IMR-90 (cell line): Measurements from ENCODE around the gene THAP9. TPM values are rescaled to one million over a fixed set of nuclear protein-coding genes. Genes with fewer than 3 reads are reported as not detected.

Experiments
- ATAC-seq: fragments of 200-7000 bp; cut with Tn5 transposase; 2 replicates; pipeline ENCODE4 v1.9.1; 2020; ENCODE audit warnings: low read depth, mild to moderate bottlenecking, moderate library complexity
- BruUV-seq: library from RNA; stranded (reverse); fragments of 400-500 nt; replicated peaks from 2 replicates; lab custom pipeline; 2021; lab: Mats Ljungman, UMichigan
- CTCF ChIA-PET: fragments of 300-600 bp; formaldehyde crosslinking; extraction: SDS; loops from one replicate; lab custom pipeline; 2021; ENCODE audit warnings: antibody characterized with exemption; lab: Yijun Ruan, JAX
- POLR2A ChIA-PET: fragments of 300-600 bp; sonication (Branson Sonifier 250); formaldehyde crosslinking; loops from one replicate; lab custom pipeline; 2022; ENCODE audit warnings: antibody characterized with exemption; ENCODE audit not compliant: unreplicated experiment; lab: Charles Lee
- DNase-seq: peaks from one replicate; pipeline ENCODE4 v3.0.0; 2013
- H2AFZ ChIP-seq: replicated peaks from 2 replicates; pipeline ENCODE3; 2013; ENCODE audit warnings: low read length, mild to moderate bottlenecking; ENCODE audit not compliant: poor library complexity
- H2AK5ac ChIP-seq: 2 replicates; pipeline ENCODE4 v1.6.1; 2013; ENCODE audit warnings: low read depth, low read length, inconsistent platforms
- H2AK9ac ChIP-seq: replicated peaks from 2 replicates; pipeline ENCODE3; 2013; ENCODE audit warnings: mild to moderate bottlenecking, low read depth, low read length, moderate library complexity; ENCODE audit not compliant: poor library complexity
- H2BK120ac ChIP-seq: 2 replicates; pipeline ENCODE4 v1.6.1; 2013; ENCODE audit warnings: low read depth, low read length, inconsistent platforms
- H2BK15ac ChIP-seq: 3 replicates; pipeline ENCODE4 v1.6.1; 2013; ENCODE audit warnings: low read depth, low read length, inconsistent platforms
- H2BK20ac ChIP-seq: 2 replicates; pipeline ENCODE4 v1.6.1; 2013; ENCODE audit warnings: low read depth, mild to moderate bottlenecking, inconsistent platforms, low read length, moderate library complexity
- H2BK5ac ChIP-seq: 2 replicates; pipeline ENCODE4 v1.6.1; 2013; ENCODE audit warnings: mild to moderate bottlenecking, low read depth, low read length, inconsistent platforms; ENCODE audit not compliant: poor library complexity, severe bottlenecking
- H3K14ac ChIP-seq: replicated peaks from 2 replicates; pipeline ENCODE4 v1.6.1; 2013; ENCODE audit warnings: low read depth, low read length, inconsistent platforms
- H3K18ac ChIP-seq: 2 replicates; pipeline ENCODE4 v1.6.1; 2013; ENCODE audit warnings: low read depth, low read length, control low read depth
- H3K23ac ChIP-seq: 2 replicates; pipeline ENCODE4 v1.6.1; 2013; ENCODE audit warnings: low read depth, low read length, inconsistent platforms
- H3K27ac ChIP-seq: 2 replicates; pipeline ENCODE4 v1.5.1; 2013; ENCODE audit warnings: mild to moderate bottlenecking, control low read depth, low read length; ENCODE audit not compliant: insufficient read depth
- H3K27me3 ChIP-seq: 2 replicates; pipeline ENCODE4 v1.6.1; 2013; ENCODE audit warnings: low read length; ENCODE audit not compliant: control insufficient read depth, insufficient read depth
- H3K36me3 ChIP-seq: 2 replicates; pipeline ENCODE4 v1.6.1; 2013; ENCODE audit warnings: low read length, mixed read lengths; ENCODE audit not compliant: control insufficient read depth, insufficient read depth
- H3K4ac ChIP-seq: 2 replicates; pipeline ENCODE4 v1.6.1; 2013; ENCODE audit warnings: low read depth, low read length, inconsistent platforms
- H3K4me1 ChIP-seq: 2 replicates; pipeline ENCODE4 v1.6.1; 2013; ENCODE audit warnings: low read length, mixed read lengths; ENCODE audit not compliant: control insufficient read depth, insufficient read depth
- H3K4me2 ChIP-seq: 2 replicates; pipeline ENCODE4 v1.6.1; 2013; ENCODE audit warnings: low read depth, mild to moderate bottlenecking, control low read depth, low read length, moderate library complexity
- H3K4me3 ChIP-seq: 2 replicates; pipeline ENCODE4 v1.5.1; 2013; ENCODE audit warnings: low read depth, mild to moderate bottlenecking, control low read depth, low read length, moderate library complexity; ENCODE audit not compliant: insufficient read depth
- H3K56ac ChIP-seq: 2 replicates; pipeline ENCODE4 v1.6.1; 2013; ENCODE audit warnings: low read length, inconsistent platforms; ENCODE audit not compliant: insufficient read depth; ENCODE audit errors: extremely low read depth
- H3K79me1 ChIP-seq, 2 experiments: 2 replicates each; pipeline ENCODE4 v1.6.1; 2013; ENCODE audit warnings: low read length in 2 of 2, inconsistent platforms in 1 of 2, low read depth in 1 of 2
- H3K9ac ChIP-seq: 2 replicates; pipeline ENCODE4 v1.6.1; 2013; ENCODE audit warnings: low read depth, low read length, control low read depth
- H3K9me1 ChIP-seq: 2 replicates; pipeline ENCODE4 v1.6.1; 2013; ENCODE audit warnings: low read length, inconsistent platforms; ENCODE audit not compliant: insufficient read depth
- H3K9me3 ChIP-seq: 2 replicates; pipeline ENCODE4 v1.6.1; 2013; ENCODE audit warnings: low read length; ENCODE audit not compliant: control insufficient read depth, insufficient read depth
- H4K20me1 ChIP-seq: 2 replicates; pipeline ENCODE4 v1.6.1; 2013; ENCODE audit warnings: low read length, inconsistent platforms; ENCODE audit not compliant: insufficient read depth
- H4K5ac ChIP-seq: 2 replicates; pipeline ENCODE4 v1.6.1; 2013; ENCODE audit warnings: mild to moderate bottlenecking, low read depth, low read length, control low read depth
- H4K8ac ChIP-seq, 2 experiments: 2 replicates each; pipeline ENCODE4 v1.6.1; 2013; ENCODE audit warnings: low read depth in 2 of 2, low read length in 2 of 2, control low read depth in 1 of 2, inconsistent platforms in 1 of 2
- H4K91ac ChIP-seq: 2 replicates; pipeline ENCODE4 v1.6.1; 2013; ENCODE audit warnings: low read depth, low read length, inconsistent platforms; ENCODE audit not compliant: insufficient read depth
- BHLHE40 ChIP-seq: fragments of 150-350 bp; IDR thresholded peaks from 2 replicates; pipeline ENCODE4 v1.6.1; 2016; ENCODE audit warnings: mild to moderate bottlenecking, low read depth, low read length
- CEBPB ChIP-seq: IDR thresholded peaks from 2 replicates; pipeline ENCODE4 v1.6.1; 2012; ENCODE audit warnings: low read depth, low read length, improper control_type of control experiment
- CHD1 ChIP-seq: IDR thresholded peaks from 2 replicates; pipeline ENCODE4 v1.6.1; 2012; ENCODE audit warnings: low read depth, low read length, improper control_type of control experiment
- CTCF ChIP-seq: conservative IDR thresholded peaks from 2 replicates; pipeline ENCODE4 v1.5.1; 2012; ENCODE audit warnings: mild to moderate bottlenecking, low read depth, low read length, improper control_type of control experiment
- ELK1 ChIP-seq: fragments of 150-350 bp; IDR thresholded peaks from 2 replicates; pipeline ENCODE4 v1.6.1; 2016; ENCODE audit warnings: low read depth, mild to moderate bottlenecking, low read length, moderate library complexity, borderline replicate concordance
- FOS ChIP-seq: fragments of 150-350 bp; IDR thresholded peaks from 2 replicates; pipeline ENCODE4 v1.6.1; 2016; ENCODE audit warnings: low read depth, low read length
- MAFK ChIP-seq: IDR thresholded peaks from 2 replicates; pipeline ENCODE4 v1.6.1; 2012; ENCODE audit warnings: low read depth, low read length, improper control_type of control experiment
- MAZ ChIP-seq: IDR thresholded peaks from 2 replicates; pipeline ENCODE4 v1.6.1; 2012; ENCODE audit warnings: low read depth, mild to moderate bottlenecking, low read length, improper control_type of control experiment, moderate library complexity, borderline replicate concordance
- MXI1 ChIP-seq: IDR thresholded peaks from 2 replicates; pipeline ENCODE4 v1.6.1; 2012; ENCODE audit warnings: low read depth, mild to moderate bottlenecking, low read length, moderate library complexity, borderline replicate concordance
- POLR2A ChIP-seq: IDR thresholded peaks from 2 replicates; pipeline ENCODE4 v1.6.1; 2012; ENCODE audit warnings: mild to moderate bottlenecking, low read depth, low read length
- RCOR1 ChIP-seq: IDR thresholded peaks from 2 replicates; pipeline ENCODE4 v1.6.1; 2012; ENCODE audit warnings: mild to moderate bottlenecking, low read length, improper control_type of control experiment; ENCODE audit not compliant: insufficient replicate concordance
- RFX5 ChIP-seq: IDR thresholded peaks from 2 replicates; pipeline ENCODE4 v1.8.0; 2012; ENCODE audit warnings: low read depth, mild to moderate bottlenecking, low read length, moderate library complexity
- SMC3 ChIP-seq: fragments of 150-350 bp; IDR thresholded peaks from 2 replicates; pipeline ENCODE4 v1.6.1; 2016; ENCODE audit warnings: low read depth, mild to moderate bottlenecking, antibody characterized with exemption, low read length, moderate library complexity
- USF2 ChIP-seq: fragments of 150-350 bp; IDR thresholded peaks from 2 replicates; pipeline ENCODE4 v1.6.1; 2017; ENCODE audit warnings: mild to moderate bottlenecking, antibody characterized with exemption, low read length, low read depth
- WGBS, 2 experiments: methylation state at CpG; one replicate each; pipeline versions ENCODE4 v1.1.5 to v1.1.7; 2013; ENCODE audit warnings: missing lambda C conversion rate in 2 of 2; ENCODE audit not compliant: insufficient read length in 1 of 2; ENCODE audit errors: extremely low coverage in 2 of 2; 5-methylcytosine and 5-hydroxymethylcytosine counted together
- dilution Hi-C: fragments of 300-500 bp; cut with HindIII; formaldehyde crosslinking; loops from one replicate; pipeline ENCODE4 v1.14.3; 2018; ENCODE audit warnings: low sequenced_read_pairs; ENCODE audit not compliant: unreplicated experiment
- in situ Hi-C: fragments of 300-500 bp; cut with MboI; formaldehyde crosslinking; loops from 3 replicates; pipeline ENCODE4 v1.14.3; 2019; ENCODE audit warnings: low sequenced_read_pairs, inconsistent platforms, mixed read lengths
- intact Hi-C: fragments of 100-400 bp; cut with micrococcal nuclease; formaldehyde crosslinking; loops from 2 replicates; pipeline ENCODE4 v1.10.0; 2022
- polyA plus RNA-seq, 3 experiments: library from polyadenylated mRNA; depleted of rRNA; stranded (reverse); fragments of >200 nt; gene quantifications; 2 replicates each; pipeline ENCODE4 v1.2.3, GENCODE V29; 2012; ENCODE audit warnings: low replicate concordance in 1 of 3
- total RNA-seq: library from RNA; depleted of rRNA; stranded (reverse); fragments of >200 nt; gene quantifications from 2 replicates; pipeline ENCODE4 v1.2.3, GENCODE V29; 2012

Gene THAP9
- total and polyA plus RNA-seq, 2 of the 4 experiments (the other 2 are of a cell fraction) = 0.86 to 2.9 TPM

GRCh38 chr4:82852751-82853285, 47.7 kb upstream of the THAP9 start:
- no peak overlapping the region for H3K23ac ChIP-seq
- no peak overlapping the region for H3K9ac ChIP-seq
- H3K4me2 ChIP-seq = no peak overlapping the region
- H2AK5ac ChIP-seq = no peak overlapping the region
- H2BK20ac ChIP-seq = no peak overlapping the region
- dilution Hi-C loops (no loop called here), in situ Hi-C loops (no loop called here), intact Hi-C loops (loop anchor here (10.0 kb wide), 1 partner anchor 432 kb away; the partner anchor contains the start of gene COQ2)
- peaks cover 11% of the 10 kb centered on the region; the same call in 1 of the 2 replicates for H4K20me1 ChIP-seq
- H2BK5ac ChIP-seq = no peak overlapping the region
- H3K9me3 ChIP-seq = no peaks in the 10 kb centered on the region
- H4K91ac ChIP-seq = no peak overlapping the region
- H4K8ac ChIP-seq = no peak overlapping the region
- no CpG with 5 or more reads among the region's 5 CpGs for WGBS, 2 experiments
- H3K56ac ChIP-seq = no peak overlapping the region
- no peak for TF ChIP-seq MAFK
- TF ChIP-seq ELK1 = no peak
- TF ChIP-seq FOS = no peak
- TF ChIP-seq CEBPB = no peak
- TF ChIP-seq RCOR1 = no peak
- TF ChIP-seq POLR2A = no peak
- TF ChIP-seq MXI1 = no peak
- no peak for TF ChIP-seq SMC3
- no peak for TF ChIP-seq RFX5
- no peak for TF ChIP-seq BHLHE40
- TF ChIP-seq USF2 = no peak
- no peak for TF ChIP-seq MAZ
- no peak for TF ChIP-seq CTCF
- no peak for TF ChIP-seq CHD1
- H3K79me1 ChIP-seq = peaks cover 14 to 28% of the 10 kb centered on the region in 2 experiments
- H2BK15ac ChIP-seq = no peak overlapping the region
- no TSS peak for BruUV-seq
- no peaks in the 10 kb centered on the region for H3K9me1 ChIP-seq
- no peaks in the 10 kb centered on the region for H3K4me1 ChIP-seq
- H2AFZ ChIP-seq = no peak overlapping the region
- H3K27ac ChIP-seq = no peak overlapping the region
- H2AK9ac ChIP-seq = no peak overlapping the region
- no peak overlapping the region for H2BK120ac ChIP-seq
- CTCF ChIA-PET = interaction anchor here (0.6 to 1.4 kb wide), 4 partner anchors 11 to 37 kb away, joined by 3 to 4 read pairs (median 3); no protein-coding TSS in a partner anchor
- no peak overlapping the region for H3K14ac ChIP-seq
- no peak overlapping the region for H3K18ac ChIP-seq
- H3K4me3 ChIP-seq = no peak overlapping the region
- POLR2A ChIA-PET = interaction anchor here (0.6 kb wide), 1 partner anchor 487 kb away, joined by 8 read pairs; no protein-coding TSS in a partner anchor
- no peak for DNase-seq
- H3K27me3 ChIP-seq = no peaks in the 10 kb centered on the region
- no peak for ATAC-seq
- peaks cover 63% of the 10 kb centered on the region for H3K36me3 ChIP-seq
- no peak overlapping the region for H3K4ac ChIP-seq
- no peak overlapping the region for H4K5ac ChIP-seq
